ENCODE results near the gene HOXA3. TPM values are rescaled to one million over a fixed set of nuclear protein-coding genes. Genes with fewer than 3 reads are reported as not detected.

The HOXA3 gene
- total RNA-seq, 1 donor from 2014 or later: 92.8 TPM

DNA sequence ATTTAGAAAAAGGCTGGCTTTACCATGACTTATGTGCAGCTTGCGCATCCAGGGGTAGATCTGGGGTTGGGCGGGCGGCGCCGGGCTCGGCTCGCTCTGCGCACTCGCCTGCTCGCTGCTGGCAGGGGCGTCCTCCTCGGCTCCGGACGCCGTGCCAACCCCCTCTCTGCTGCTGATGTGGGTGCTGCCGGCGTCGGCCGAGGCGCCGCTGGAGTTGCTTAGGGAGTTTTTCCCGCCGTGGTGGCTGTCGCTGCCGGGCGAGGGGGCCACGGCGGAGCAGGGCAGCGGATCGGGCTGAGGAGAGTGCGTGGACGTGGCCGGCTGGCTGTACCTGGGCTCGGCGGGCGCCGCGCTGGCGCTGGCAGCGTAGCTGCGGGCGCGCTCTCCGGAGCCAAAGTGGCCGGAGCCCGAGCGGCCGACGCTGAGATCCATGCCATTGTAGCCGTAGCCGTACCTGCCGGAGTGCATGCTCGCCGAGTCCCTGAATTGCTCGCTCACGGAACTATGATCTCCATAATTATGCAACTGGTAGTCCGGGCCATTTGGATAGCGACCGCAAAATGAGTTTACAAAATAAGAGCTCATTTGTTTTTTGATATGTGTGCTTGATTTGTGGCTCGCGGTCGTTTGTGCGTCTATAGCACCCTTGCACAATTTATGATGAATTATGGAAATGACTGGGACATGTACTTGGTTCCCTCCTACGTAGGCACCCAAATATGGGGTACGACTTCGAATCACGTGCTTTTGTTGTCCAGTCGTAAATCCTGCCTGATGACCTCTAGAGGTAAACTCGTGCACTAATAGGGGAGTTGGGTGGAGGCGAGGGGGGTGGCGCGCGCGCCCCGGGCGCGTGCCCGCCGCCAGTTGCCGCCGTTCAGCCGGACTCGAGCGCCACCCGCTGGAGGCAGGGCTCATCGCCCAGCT is 9.1 kb downstream of the HOXA3 start, which contains the start of gene HOXA5:
HOXA5 (minus strand) TSS at position 659 of the 927 bp plus-strand sequence; CDS start at position 585, 74 bp downstream.
- Mint-ChIP-seq H3K27ac (peak within 1 kb of the TSS; percentile 99), H3K4me1 (ENCODE audit: unreplicated experiment) (peaks cover 19% of the 10 kb centered on the region), H3K36me3 (peaks cover 37% of the 10 kb centered on the region), H3K4me3 (peak within 1 kb of the TSS; percentile 99), H3K9me3 (no peaks in the 10 kb centered on the region), H3K27me3 (peaks cover 71% of the 10 kb centered on the region)
- TF ChIP-seq, protein P1, sequence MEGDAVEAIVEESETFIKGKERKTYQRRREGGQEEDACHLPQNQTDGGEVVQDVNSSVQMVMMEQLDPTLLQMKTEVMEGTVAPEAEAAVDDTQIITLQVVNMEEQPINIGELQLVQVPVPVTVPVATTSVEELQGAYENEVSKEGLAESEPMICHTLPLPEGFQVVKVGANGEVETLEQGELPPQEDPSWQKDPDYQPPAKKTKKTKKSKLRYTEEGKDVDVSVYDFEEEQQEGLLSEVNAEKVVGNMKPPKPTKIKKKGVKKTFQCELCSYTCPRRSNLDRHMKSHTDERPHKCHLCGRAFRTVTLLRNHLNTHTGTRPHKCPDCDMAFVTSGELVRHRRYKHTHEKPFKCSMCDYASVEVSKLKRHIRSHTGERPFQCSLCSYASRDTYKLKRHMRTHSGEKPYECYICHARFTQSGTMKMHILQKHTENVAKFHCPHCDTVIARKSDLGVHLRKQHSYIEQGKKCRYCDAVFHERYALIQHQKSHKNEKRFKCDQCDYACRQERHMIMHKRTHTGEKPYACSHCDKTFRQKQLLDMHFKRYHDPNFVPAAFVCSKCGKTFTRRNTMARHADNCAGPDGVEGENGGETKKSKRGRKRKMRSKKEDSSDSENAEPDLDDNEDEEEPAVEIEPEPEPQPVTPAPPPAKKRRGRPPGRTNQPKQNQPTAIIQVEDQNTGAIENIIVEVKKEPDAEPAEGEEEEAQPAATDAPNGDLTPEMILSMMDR (conservative IDR thresholded peaks at IDR 0.05): peak; percentile 92
- peak; percentile 97 for DNase-seq (ENCODE audit: extremely low spot score, unreplicated experiment)

DNA sequence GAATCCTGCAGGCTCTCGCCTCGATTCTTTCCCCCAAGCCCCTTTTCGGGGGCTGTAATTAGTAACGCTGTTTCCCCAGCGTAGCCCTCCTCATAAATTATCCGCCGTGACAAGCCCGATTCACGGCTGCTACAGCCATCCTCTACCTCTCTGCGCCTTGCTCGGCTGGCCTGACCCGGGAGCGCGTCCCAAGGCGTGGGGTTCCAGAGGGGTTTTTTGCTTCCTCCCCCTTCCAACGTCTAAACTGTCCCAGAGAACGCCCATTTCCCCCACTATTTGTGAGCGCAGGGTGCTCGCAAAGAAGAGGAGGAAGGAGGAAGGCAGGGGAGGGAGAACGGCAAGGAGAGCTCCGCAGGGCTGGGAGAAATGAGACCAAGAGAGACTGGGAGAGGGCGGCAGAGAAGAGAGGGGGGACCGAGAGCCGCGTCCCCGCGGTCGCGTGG is 9.8 kb downstream of the HOXA3 start:
- peak; percentile 67 for DNase-seq (ENCODE audit: extremely low spot score, unreplicated experiment)
- Mint-ChIP-seq H3K36me3 (peaks cover 37% of the 10 kb centered on the region), H3K27me3 (peaks cover 71% of the 10 kb centered on the region), H3K4me1 (ENCODE audit: unreplicated experiment) (peaks cover 20% of the 10 kb centered on the region), H3K27ac (peak overlapping the region; percentile 99), H3K9me3 (no peaks in the 10 kb centered on the region), H3K4me3 (peak overlapping the region; percentile 99)
- TF ChIP-seq, protein P1 (conservative IDR thresholded peaks at IDR 0.05): no peak

DNA sequence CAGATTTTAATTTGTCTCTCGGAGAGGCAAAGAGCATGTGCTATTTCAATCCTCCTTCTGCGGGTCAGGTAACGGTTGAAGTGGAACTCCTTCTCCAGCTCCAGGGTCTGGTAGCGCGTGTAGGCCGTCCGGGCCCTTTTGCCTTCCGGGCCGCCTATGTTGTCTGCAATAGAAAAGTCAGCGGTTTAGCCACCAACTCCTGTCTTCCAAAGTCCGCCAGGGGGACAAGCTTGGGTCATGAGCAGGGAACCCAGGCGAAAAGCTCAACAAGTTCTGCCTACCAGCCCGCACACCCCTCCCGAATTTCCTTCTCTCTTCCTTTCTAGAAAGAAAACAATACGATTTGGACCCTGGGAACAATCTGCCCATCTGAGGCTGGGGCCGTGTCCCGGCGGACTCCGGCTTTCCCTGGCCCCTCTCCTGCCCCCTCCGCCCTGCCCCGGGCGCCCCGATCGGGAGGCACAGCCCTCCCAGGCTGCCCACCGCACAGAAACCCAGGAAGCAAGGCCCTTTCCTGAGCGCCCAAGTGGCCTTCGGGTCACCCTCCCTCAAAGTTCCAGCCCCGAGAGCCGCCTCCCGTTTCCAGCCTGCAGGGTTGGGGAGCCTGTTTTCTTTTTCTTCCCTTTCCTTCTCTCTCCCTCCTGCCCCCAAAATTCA is 10.3 kb downstream of the HOXA3 start:
- Mint-ChIP-seq H3K9me3 (no peaks in the 10 kb centered on the region), H3K27ac (peak overlapping the region; percentile 99), H3K4me3 (peak overlapping the region; percentile 99), H3K27me3 (peaks cover 66% of the 10 kb centered on the region), H3K36me3 (peaks cover 37% of the 10 kb centered on the region), H3K4me1 (ENCODE audit: unreplicated experiment) (peaks cover 20% of the 10 kb centered on the region)
- TF ChIP-seq, protein P1 (conservative IDR thresholded peaks at IDR 0.05): peak; percentile 54
- DNase-seq (ENCODE audit: extremely low spot score, unreplicated experiment): no peak

DNA sequence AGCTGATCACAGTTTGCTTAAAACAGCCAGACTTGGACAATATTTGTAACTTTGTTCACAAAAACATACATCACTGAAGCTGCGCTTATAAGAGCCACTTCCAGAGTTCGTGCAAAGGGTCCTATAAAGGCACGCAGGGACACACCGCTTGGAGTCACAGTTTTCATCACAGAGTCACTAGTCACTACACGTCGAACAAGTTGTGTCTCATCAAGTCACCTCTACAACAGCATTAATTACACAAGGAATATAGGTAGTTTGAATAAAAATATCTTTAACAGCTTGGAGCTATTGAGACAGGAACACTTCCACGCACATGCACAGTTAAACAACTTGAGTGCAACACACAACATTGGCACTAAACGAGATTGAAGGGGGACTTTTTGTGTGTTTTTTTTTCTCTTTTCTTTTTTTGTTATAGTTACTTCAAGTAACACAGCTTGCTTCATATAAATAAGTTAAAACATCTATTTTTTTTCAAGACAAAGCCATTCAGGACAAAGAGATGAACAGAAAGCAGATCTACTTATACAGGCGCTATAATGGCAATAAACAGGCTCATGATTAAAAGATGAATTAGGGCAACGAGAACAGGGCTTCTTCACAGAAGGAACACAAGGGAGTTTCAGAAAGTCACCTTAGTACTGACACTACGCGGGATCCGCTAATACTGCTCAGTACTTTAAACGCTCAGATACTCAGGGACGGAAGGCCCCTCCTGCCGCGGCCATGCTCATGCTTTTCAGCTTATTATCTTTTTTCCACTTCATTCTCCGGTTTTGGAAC is 11.1 kb downstream of the HOXA3 start:
- H3K36me3 Mint-ChIP-seq: peaks cover 33% of the 10 kb centered on the region
- H3K27me3 Mint-ChIP-seq: peaks cover 59% of the 10 kb centered on the region
- H3K27ac Mint-ChIP-seq: peak overlapping the region; percentile 99
- peaks cover 21% of the 10 kb centered on the region for H3K4me1 Mint-ChIP-seq (ENCODE audit: unreplicated experiment)
- TF ChIP-seq, protein P1 (conservative IDR thresholded peaks at IDR 0.05): no peak
- peak overlapping the region; percentile 99 for H3K4me3 Mint-ChIP-seq
- no peak for DNase-seq (ENCODE audit: extremely low spot score, unreplicated experiment)
- no peaks in the 10 kb centered on the region for H3K9me3 Mint-ChIP-seq

All from type B pancreatic cell (in vitro differentiated cells).